Activated T-cell treated with anti-CD3 and anti-CD28 coated beads for 1 hour (primary cell): ENCODE results near the gene GAS2L2.
"Not testable (repeated sequence)": the region's sequence is repeated elsewhere in the genome, so short reads cannot be mapped to it uniquely, and the experiment has no call there.

Experiments used
- DNase-seq: peaks from one replicate; pipeline ENCODE4 v3.0.0-alpha.2; 2020; ENCODE audit warnings: low read depth

GAS2L2 gene

DNA sequence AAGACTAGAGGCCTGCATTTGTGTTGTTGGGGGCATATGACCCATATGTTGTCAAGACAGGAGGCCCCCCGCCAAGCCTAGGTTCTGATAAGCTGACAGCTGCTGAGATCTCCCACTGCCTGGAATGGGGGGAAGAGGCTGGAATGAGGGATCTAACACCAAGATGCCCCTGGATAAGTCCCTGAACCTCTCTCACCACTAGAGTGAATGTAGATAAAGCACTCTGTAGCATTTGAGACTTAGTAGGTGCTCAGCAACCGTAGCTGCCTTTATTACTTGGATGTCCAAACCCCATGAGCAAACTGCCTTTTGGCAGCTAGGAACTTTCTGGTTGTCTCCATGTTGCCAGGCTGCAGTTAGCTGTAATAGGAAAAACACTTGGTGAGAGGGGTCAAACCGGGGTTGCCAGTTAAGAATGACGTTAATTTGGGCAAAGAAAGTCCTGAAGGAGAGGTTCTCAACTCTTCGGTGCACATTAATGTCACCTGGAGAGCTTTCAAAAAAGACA, 26.0 kb downstream of the GAS2L2 start:
- DNase-seq = no peak

DNA sequence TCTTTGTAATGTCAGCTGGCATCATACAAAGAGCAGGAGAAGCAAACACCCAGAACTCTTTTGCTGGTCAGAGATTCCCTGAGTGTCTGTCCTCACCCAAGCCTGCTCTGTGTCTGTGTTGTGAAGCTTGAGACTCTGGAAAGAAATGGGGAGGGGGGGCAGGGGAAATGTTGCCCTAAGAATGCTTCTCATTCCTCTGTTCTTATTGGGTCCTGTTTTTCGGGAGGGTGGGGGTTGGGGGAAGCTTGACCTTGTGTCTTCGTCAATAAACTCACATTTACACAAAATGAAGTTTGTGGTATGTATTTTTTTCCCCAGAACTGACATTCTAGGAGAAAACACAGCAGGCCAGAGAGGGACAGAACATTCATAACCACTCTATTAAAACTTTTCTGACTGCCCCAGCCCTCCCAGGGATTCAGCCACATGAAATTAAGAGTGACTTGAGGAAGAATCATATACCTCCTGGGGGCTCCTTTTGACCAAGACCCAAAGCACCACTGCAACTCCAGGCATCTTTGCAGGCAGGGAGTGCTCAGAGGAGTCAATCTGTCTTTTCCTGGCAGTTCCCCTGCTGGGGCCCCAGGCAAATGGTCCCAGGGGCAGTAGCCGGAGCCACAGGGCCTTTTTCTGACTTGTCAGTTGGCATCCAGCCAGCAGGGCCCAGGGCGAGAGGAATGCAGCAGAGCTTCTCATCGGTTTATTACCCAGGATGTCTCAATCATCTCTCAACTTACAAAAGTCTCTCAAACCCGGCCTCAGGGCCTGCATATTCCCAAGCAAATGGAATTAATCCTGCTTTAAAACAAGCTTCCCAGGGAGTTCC, 26.7 kb downstream of the GAS2L2 start:
- DNase-seq = no peak

DNA sequence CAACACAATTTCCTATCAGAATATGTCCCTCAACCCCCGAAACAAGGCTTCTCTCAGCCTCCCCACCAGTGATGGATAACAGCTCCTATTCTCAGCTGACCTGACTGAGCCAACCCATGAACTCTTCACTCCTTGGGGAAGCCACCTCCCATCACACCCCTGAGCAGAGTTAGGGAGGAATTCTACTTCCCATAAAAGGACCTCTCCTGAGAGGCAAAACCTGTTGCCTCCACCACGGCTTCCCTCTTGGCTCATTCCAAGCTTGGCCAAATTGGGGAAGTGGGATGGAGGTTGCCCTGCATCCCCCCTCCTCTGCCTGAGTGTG, 27.3 kb downstream of the GAS2L2 start:
- no peak for DNase-seq

GRCh38 chr17:35725058-35725457, 28.0 kb downstream of the GAS2L2 start:
- no peak for DNase-seq

DNA sequence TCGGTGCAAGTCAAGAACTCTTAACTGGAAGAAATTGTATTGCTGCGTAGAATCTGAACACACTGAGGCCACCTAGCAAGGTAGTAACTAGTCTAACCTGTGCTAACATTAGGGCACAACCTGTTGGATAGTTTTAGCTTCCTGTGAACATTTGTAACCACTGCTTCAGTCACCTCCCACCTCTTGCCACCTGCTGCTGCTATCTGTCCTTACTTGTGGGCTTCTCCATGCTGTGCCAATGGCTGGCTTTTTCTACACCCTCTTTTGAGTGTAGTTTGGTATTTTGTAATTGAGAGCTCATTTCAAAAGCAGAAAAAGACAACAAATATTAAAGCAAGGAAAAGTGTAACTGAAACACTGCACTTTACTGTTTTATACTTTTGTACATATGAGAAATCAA, 29.3 kb downstream of the GAS2L2 start:
- no peak for DNase-seq

DNA sequence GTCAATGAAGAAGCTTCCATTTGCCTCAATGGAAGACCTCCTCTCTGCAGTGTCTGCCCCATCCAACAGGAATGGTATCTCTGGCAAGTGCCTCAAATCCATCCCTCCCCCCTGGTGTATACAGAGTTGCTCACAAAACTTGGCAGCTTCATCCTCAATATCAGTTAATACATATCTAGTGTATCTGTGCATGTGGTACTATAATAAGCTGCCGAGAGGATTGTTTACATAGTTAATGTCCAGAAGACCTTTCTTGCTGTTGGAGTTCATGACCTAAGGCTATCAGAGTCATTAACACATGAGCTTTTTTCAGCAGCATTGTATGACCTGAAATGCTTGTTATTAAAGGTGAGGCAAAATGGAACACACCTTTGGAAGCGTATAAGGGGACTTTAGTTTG, 35.6 kb downstream of the GAS2L2 start:
- DNase-seq = no peak

DNA sequence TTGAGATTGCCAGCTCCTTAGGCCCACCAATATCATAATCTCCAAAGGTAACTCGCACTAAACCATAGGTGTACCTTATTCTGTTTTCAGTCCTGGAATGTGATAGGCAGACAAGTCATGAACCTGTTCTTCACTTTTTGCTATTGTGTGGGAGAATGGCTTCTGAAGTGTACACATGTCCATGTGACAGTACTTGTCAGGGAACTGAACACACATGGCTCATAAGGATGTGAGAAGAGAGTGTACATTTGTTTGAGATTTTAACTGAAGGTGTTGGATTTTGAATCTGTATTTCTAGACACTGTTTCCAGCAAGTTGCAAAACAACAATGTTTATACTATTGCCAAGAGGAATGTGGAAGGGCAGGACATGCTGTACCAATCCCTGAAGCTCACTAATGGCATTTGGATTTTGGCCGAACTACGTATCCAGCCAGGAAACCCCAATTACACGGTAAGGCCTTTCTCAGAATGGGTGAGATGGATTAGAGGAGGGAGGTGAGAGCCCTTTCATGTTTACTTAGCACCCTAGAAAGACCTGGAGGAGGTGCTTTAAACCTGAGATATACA, 36.1 kb downstream of the GAS2L2 start:
- DNase-seq = no peak

DNA sequence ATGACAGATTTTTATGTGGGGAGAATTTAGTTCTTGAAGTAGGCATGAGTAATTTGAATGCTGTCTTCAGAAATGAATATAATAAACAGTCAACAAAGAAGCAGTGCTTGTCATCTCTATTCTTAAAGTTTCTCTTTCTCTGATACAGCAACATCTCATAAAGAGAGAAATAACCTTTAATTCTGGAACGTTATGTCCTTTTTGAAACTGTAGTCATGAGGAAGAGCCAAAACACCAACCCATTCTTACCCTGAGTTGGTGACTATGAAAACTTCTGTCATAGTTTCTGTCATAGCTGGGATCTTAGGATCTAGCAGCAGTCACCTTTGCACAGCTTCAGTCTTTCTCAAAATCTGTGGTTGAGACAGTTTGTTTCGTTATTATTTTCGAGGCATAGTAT, 36.9 kb downstream of the GAS2L2 start:
- no peak for DNase-seq

- no peak for DNase-seq
These were observed 37.6 kb downstream of the GAS2L2 start for GRCh38 chr17:35715416-35715815.

DNA sequence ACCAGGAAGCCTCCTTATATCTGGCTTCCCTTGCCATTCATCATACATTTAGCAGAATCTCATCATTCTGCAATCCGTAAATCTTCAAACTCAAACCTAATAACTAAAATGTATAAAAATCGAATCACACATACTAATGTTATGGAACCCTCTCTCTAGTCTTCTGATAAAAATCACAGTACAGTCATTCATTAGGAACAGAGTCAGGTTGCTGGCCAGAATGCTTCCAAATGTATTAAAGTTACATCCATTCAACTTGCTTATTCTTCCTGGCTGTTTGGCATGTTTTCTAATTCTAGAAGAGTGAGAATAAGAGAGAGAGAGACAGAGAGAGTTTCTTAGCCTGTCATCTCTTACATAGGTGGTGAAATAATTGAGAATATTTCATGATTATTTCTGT, 38.1 kb downstream of the GAS2L2 start:
- DNase-seq = no peak

DNA sequence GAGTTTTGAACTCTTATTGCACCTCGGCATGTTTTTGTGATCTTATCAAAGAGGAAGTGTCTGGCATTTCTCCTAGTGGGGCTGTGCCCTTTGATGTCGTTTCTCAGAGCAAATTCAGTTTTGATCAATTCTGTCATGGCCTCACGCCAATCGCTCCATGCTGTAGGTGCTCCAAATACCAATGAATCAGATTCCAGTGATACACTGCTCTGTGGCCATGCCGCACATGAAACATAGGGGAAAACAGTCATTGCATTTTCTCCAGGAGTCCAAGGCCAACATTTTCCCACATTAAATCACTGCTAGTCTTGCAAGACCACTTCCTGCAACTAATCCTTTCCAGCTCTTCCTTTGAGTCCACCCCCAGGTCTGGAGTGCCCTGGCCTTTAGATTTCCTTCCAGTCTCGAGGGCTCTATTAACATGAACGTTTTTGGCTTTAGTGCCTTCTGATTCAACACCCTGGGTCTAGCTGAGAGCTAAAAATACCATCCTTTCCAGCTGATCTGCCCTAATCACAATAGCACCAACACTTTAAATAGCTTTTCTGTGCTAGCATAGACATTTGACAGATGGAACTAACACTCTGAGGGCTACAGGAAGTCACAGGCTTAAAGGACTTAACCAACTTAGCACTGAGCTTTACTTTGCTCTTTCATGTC, 39.8 kb downstream of the GAS2L2 start:
- DNase-seq = no peak

GRCh38 chr17:35710950-35711349, 42.1 kb downstream of the GAS2L2 start:
- DNase-seq = no peak

GRCh38 chr17:35709874-35710273, 43.2 kb downstream of the GAS2L2 start:
- no peak for DNase-seq

- no peak for DNase-seq
These were observed 44.1 kb downstream of the GAS2L2 start for GRCh38 chr17:35708951-35709350.

- DNase-seq = no peak
These were observed 44.9 kb downstream of the GAS2L2 start for GRCh38 chr17:35708149-35708548.

GRCh38 chr17:35705705-35706104, 47.3 kb downstream of the GAS2L2 start:
- DNase-seq = no peak

DNA sequence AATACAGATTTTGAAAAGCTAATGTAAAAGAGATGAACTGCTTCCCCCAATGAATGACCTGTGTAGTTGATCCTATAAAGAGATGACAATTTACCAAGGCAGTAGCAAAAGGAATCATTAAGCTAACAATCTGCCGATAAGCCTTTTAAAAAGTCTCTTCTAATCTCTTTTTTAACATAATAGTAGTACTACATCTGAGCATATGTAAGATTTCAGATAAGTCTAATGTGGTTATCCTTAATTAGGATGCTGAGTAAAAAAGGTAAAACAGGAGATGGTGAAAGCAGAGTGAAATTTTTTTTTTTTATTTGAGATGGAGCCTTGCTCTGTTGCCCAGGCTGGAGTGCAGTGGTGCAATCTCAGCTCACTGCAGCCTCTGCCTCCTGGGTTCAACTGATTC, 47.8 kb downstream of the GAS2L2 start:
- DNase-seq = no peak

DNA sequence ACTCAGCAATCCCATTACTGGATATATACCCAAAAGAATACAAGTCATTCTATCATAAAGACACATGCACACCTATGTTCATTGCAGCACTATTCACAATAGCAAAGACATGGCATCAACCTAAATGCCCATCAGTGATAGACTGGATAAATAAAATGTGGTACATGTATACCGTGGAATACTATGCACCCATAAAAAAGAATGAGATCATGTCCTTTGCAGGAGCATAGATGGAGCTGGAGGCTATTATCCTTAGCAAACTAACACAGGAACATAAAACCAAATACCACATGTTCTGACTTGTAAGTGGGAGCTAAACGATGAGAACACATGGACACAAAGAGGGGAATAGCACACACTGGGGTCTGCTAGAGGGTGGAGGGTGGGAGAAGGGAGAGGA, 49.7 kb downstream of the GAS2L2 start:
- DNase-seq = not testable (repeated sequence)

GRCh38 chr17:35701491-35701890, 51.5 kb downstream of the GAS2L2 start:
- no peak for DNase-seq

- DNase-seq = no peak
These were observed 52.9 kb downstream of the GAS2L2 start for GRCh38 chr17:35700150-35700549.

DNA sequence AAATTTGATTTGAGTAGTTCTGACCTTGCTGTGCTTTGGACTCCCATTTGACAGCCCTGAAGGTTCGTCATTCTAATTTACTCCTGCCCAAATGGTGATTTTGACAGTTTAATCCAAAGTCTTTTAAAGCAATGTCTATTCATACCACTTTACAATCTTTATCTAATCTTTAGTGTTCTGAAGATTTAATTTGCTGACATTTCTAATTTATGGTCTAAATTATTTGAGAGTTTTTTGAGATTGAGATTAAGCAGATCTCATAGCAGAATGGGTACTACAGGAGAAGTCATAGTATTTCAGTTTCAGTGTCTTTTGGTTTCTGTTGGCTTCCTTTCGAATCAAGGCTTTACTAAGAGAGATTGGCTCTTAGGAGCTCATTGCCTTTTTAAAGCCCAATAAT, 54.2 kb downstream of the GAS2L2 start:
- DNase-seq = no peak

- no peak for DNase-seq
These were observed 57.4 kb downstream of the GAS2L2 start for GRCh38 chr17:35695613-35696012.

GRCh38 chr17:35694906-35695305, 58.1 kb downstream of the GAS2L2 start:
- DNase-seq = no peak
